ENCODE measurements around the gene ALKBH8. TPM values are rescaled to one million over a fixed set of nuclear protein-coding genes. Genes with fewer than 3 reads are reported as not detected.
"Not testable (repeated sequence)": the region's sequence is repeated elsewhere in the genome, so short reads cannot be mapped to it uniquely, and the experiment has no call there.

The ALKBH8 gene
- total RNA-seq, 4 donors from 2014 or later: 4.4 to 11.8 (median 7.1) TPM

DNA sequence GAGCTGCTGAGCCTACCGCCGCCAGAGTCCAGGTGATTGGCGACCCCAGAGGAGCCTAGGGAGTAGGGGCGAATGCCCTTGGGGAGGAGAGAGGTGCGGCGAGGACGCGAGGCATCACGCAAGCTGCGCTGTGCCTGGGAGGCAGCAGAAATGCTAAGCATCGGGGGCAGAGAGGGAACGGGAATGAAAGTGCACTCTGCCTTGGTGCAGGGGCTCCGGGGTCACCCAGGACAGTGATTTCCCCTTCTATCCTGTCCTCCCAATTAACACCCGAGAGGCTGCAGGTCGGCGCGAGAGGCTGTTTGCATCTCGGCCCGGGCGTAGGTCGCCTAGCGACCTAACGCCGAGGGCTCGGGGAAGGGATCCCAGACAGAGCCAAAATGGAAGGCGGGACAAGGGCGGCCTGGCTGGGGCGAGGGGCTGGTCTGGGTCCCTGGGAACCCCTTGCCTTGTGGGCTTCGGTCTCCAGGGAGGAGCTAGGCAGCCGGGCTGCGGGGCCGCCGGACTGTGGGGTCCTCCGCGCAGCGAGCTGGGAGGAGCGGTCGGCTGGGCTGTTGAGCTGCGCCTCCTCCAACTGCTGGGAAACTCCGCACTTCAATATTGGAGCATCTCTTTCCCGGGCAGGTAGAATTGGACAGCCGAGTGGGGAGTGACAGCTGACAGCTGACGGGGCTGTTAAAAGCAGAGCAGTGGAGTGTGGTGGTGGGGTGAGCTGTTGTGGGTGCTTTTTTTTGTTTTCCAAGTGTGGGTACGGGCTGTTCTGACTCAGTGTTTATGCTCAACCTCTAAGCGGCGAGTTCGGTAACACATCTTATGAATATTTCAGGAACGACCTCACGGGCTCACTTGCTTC is 26.1 kb upstream of the ALKBH8 start:
- peak; percentile 35 for ATAC-seq (ENCODE audit: low FRiP score)
- TF ChIP-seq CTCF (IDR thresholded peaks at IDR 0.05): no peak
- no peak for DNase-seq (ENCODE audit: low spot score)

- no peak for TF ChIP-seq CTCF (IDR thresholded peaks at IDR 0.05)
- ATAC-seq (ENCODE audit: low FRiP score): peak; percentile 37
- DNase-seq (ENCODE audit: low spot score): no peak
Measured at GRCh38 chr11:107590460-107591377, 25.2 kb upstream of the ALKBH8 start, which contains the start of gene ELMOD1. TSS of gene ELMOD1 (plus strand) at chr11:107591147. CDS start at chr11:107618190, 27,043 bp downstream.

DNA sequence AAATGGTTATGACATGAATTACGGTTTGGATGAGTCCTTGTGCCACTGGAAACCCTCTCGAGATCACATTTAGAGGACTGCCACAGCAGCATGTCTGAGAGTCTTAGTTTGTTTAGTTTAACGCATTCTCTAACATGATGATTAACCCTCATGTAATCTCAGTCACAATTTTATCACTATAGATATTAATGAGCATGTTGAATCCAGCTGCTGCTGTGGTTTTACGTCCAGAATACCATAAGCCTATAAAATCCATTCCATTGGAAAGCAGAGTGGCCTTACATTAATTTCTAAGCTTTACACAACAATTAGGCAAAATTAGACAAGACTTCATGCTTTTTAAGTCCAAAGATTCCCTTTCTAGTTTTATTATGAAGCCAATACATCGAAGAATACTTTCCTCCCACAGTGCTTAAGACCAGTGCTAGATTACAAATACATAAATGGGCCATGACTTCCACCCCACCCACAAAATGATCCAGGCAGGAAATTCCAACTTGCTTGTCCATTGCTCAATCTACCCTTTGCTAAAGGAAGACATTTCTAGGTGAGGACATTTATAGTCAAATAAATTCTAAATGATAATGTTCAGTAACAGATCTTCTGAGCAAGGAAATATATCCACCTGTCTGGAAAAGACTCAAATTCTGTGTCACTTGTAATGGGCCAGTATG is 21.9 kb upstream of the ALKBH8 start:
- DNase-seq (ENCODE audit: low spot score): no peak
- TF ChIP-seq CTCF (IDR thresholded peaks at IDR 0.05): no peak

GRCh38 chr11:107583629-107584195 is 18.2 kb upstream of the ALKBH8 start:
- no peak for TF ChIP-seq CTCF (IDR thresholded peaks at IDR 0.05)
- ATAC-seq (ENCODE audit: low FRiP score) (no peak), DNase-seq (ENCODE audit: low spot score) (no peak)

More for the DNA sequence above, 21.9 kb upstream of the ALKBH8 start:
- ATAC-seq (ENCODE audit: low FRiP score): no peak

GRCh38 chr11:107581147-107581546 is 15.6 kb upstream of the ALKBH8 start:
- TF ChIP-seq CTCF (IDR thresholded peaks at IDR 0.05): no peak

DNA sequence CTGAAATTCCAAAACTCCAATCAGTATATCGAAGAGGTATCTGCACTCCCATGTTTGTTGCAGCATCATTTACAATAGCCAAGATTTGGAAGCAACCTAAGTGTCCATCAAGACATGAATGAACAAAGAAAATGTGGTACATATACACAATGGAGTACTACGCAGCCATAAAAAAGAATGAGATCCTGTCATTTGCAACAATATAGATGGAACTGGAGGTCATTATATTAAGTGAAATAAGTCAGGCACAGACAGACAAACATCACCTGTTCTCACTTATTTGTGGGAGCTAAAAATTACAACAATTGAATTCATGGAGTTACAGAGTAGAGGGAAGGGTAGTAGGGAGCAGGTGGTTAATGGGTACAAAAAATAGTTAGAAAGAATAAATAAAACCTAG is 13.6 kb upstream of the ALKBH8 start:
- ATAC-seq (ENCODE audit: low FRiP score); DNase-seq (ENCODE audit: low spot score): not testable (repeated sequence)

More at GRCh38 chr11:107581147-107581546, 15.6 kb upstream of the ALKBH8 start:
- ATAC-seq (ENCODE audit: low FRiP score) (no peak), DNase-seq (ENCODE audit: low spot score) (no peak)
